ENCODE data around the gene FBXO22.
"Not testable (repeated sequence)": the region's sequence is repeated elsewhere in the genome, so short reads cannot be mapped to it uniquely, and the experiment has no call there.

The FBXO22 gene

GRCh38 chr15:75903331-75904239 is at the start of gene FBXO22:
Gene FBXO22, plus strand, starts transcription at chr15:75903878. Its CDS starts 86 bp downstream, at chr15:75903964.
- peak; percentile 94 for DNase-seq

GRCh38 chr15:75857886-75858285 is 45.8 kb upstream of the FBXO22 start:
- DNase-seq, result no peak

GRCh38 chr15:75861750-75862402 is 41.8 kb upstream of the FBXO22 start:
- DNase-seq, result no peak

GRCh38 chr15:75862796-75863195 is 40.9 kb upstream of the FBXO22 start:
- no peak for DNase-seq

GRCh38 chr15:75864213-75865059 is 39.2 kb upstream of the FBXO22 start:
- no peak for DNase-seq

GRCh38 chr15:75866045-75866444 is 37.6 kb upstream of the FBXO22 start:
- DNase-seq, result not testable (repeated sequence)

GRCh38 chr15:75866916-75867315 is 36.8 kb upstream of the FBXO22 start:
- DNase-seq, result no peak

- DNase-seq, result no peak
Observed at GRCh38 chr15:75867449-75867848, 36.2 kb upstream of the FBXO22 start.

- DNase-seq, result no peak
Observed at GRCh38 chr15:75868019-75868418, 35.7 kb upstream of the FBXO22 start.

GRCh38 chr15:75869446-75869845 is 34.2 kb upstream of the FBXO22 start:
- no peak for DNase-seq

- not testable (repeated sequence) for DNase-seq
Observed at GRCh38 chr15:75871589-75871988, 32.1 kb upstream of the FBXO22 start.

GRCh38 chr15:75872403-75872990 is 31.2 kb upstream of the FBXO22 start:
- DNase-seq, result no peak

- DNase-seq, result no peak
Observed at GRCh38 chr15:75884041-75884440, 19.6 kb upstream of the FBXO22 start.

GRCh38 chr15:75887178-75887577 is 16.5 kb upstream of the FBXO22 start:
- DNase-seq, result no peak

- peak; percentile 20 for DNase-seq
Observed at GRCh38 chr15:75891895-75892294, 11.8 kb upstream of the FBXO22 start.

GRCh38 chr15:75895731-75896130 is 7.9 kb upstream of the FBXO22 start:
- DNase-seq, result no peak

GRCh38 chr15:75900577-75900976 is 3.1 kb upstream of the FBXO22 start:
- no peak for DNase-seq

GRCh38 chr15:75902129-75902557 is 1.5 kb upstream of the FBXO22 start:
- DNase-seq, result no peak

GRCh38 chr15:75905231-75905630 is 1.6 kb downstream of the FBXO22 start:
- no peak for DNase-seq

- DNase-seq, result not testable (repeated sequence)
Observed at GRCh38 chr15:75910355-75910754, 6.7 kb downstream of the FBXO22 start.

GRCh38 chr15:75916978-75917377 is 13.3 kb downstream of the FBXO22 start:
- no peak for DNase-seq

GRCh38 chr15:75918135-75918534 is 14.5 kb downstream of the FBXO22 start:
- DNase-seq, result no peak

- DNase-seq, result no peak
Observed at GRCh38 chr15:75920079-75920478, 16.4 kb downstream of the FBXO22 start.
